ENCODE measurements around the gene RHNO1.

GRCh38 chr12:2924019-2924418 lies 47.0 kb downstream of the RHNO1 start:
- TF ChIP-seq POLR2A (IDR thresholded peaks at IDR 0.05) = no peak
- no peak for TF ChIP-seq CTCF (IDR thresholded peaks at IDR 0.05)
- no peak for TF ChIP-seq EP300 (IDR thresholded peaks at IDR 0.05)
- TF ChIP-seq POLR2AphosphoS5 (IDR thresholded peaks at IDR 0.05) = no peak

Measured in upper lobe of left lung (tissue), 4 donors.